Ovary (tissue), 9 donors: Measurements from ENCODE around the gene TMEM255A. TPM values are rescaled to one million over a fixed set of nuclear protein-coding genes. Genes with fewer than 3 reads are reported as not detected.

ENCODE experiments used
- DNase-seq, 5 donors: peaks; one replicate each; pipeline ENCODE4 v3.0.0-alpha.2; 2019 to 2020
- H3K27ac ChIP-seq, 2 donors: fragments of 200-600 bp; one replicate each; pipeline versions ENCODE4 v1.5.1 to v1.8.0; 2019 to 2022
- H3K27me3 ChIP-seq: fragments of 200-600 bp; one replicate; pipeline ENCODE4 v1.8.0; 2022
- H3K36me3 ChIP-seq: fragments of 200-600 bp; sonication (generic); one replicate; pipeline ENCODE4 v1.5.1; 2019
- H3K4me1 ChIP-seq: one replicate; pipeline ENCODE4 v1.8.1; 2013; ENCODE audit warnings: mild to moderate bottlenecking, moderate library complexity; ENCODE audit not compliant: insufficient read depth
- H3K4me3 ChIP-seq: fragments of 200-600 bp; sonication (generic); one replicate; pipeline ENCODE4 v1.5.1; 2017
- H3K9me3 ChIP-seq, 2 donors: fragments of 200-600 bp in 1 of 2; sonication (generic) in 1 of 2; one replicate each; pipeline versions ENCODE4 v1.5.1 to v1.8.1; 2013 to 2019; ENCODE audit warnings: mild to moderate bottlenecking in 1 of 2, moderate library complexity in 1 of 2
- EP300 ChIP-seq: sonication (generic); formaldehyde crosslinking; IDR thresholded peaks from one replicate; pipeline ENCODE4 v1.6.1; 2017; ENCODE audit warnings: antibody characterized with exemption
- POLR2A ChIP-seq: fragments of 450-650 bp; IDR thresholded peaks from one replicate; pipeline ENCODE4 v1.6.1; 2017; ENCODE audit warnings: antibody characterized with exemption, mild to moderate bottlenecking, moderate library complexity
- WGBS, 3 donors: extraction: QIAGEN DNeasy Blood & Tissue Kit in 1 of 3; methylation state at CpG; one replicate each; pipeline versions ENCODE4 v1.1.5 to v1.1.7; 2013 to 2017; 5-methylcytosine and 5-hydroxymethylcytosine counted together
- intact Hi-C, 4 donors: fragments of 100-400 bp; cut with DNase I; formaldehyde crosslinking; loops; one replicate each; pipeline versions ENCODE4 v1.11.0 to v1.15.1; 2022 to 2023
- polyA plus RNA-seq, 2 donors: library from polyadenylated mRNA; stranded (reverse); fragments of 200-250 nt in 1 of 2; fragments of 350-450 nt in 1 of 2; fragmentation: Illumina TruSeq in 1 of 2; extraction: RNeasy Lipid Tissue Mini Kit (QIAGEN cat#74804) in 1 of 2; gene quantifications; one replicate each; pipeline ENCODE4 v1.2.3, GENCODE V29; 2013 to 2014
- total RNA-seq, 7 donors: library from RNA; depleted of rRNA in 2 of 7; stranded (reverse); fragments of >200 nt in 2 of 7; fragmentation: NEBNext Ultra II Directional in 3 of 7; extraction: Animal tissue kit (Norgen Biotek cat#: 25700) in 3 of 7; gene quantifications; one replicate each; pipeline versions ENCODE4 v1.1.0 to v1.2.4, GENCODE V29; 2016 to 2023
- TF ChIP-seq, protein P1 (sequence below), 3 donors: fragments of 450-650 bp in 2 of 3; fragments of 200-600 bp in 1 of 3; IDR thresholded peaks; one replicate each; pipeline versions ENCODE4 v1.5.1 to v1.8.0; 2016 to 2022; ENCODE audit warnings: antibody characterized with exemption in 3 of 3, mild to moderate bottlenecking in 1 of 3
- donor health status: DM: no; HTN: no; CAD: no; lungs with moderate emphysema.
- donor health status: DM: no; HTN: no; CAD: no.
- donor health status: Bipolar disorder and iron deficiency.
- donor health status: DM: yes; HTN: yes; CAD: no.
- donor health status: DM: no; HTN: no; CAD: no.
- donor health status: DM: yes; HTN: yes; CAD: no.

The TMEM255A gene
- total and polyA plus RNA-seq, 9 donors: 6.7 to 25.2 (median 16.3) TPM

DNA sequence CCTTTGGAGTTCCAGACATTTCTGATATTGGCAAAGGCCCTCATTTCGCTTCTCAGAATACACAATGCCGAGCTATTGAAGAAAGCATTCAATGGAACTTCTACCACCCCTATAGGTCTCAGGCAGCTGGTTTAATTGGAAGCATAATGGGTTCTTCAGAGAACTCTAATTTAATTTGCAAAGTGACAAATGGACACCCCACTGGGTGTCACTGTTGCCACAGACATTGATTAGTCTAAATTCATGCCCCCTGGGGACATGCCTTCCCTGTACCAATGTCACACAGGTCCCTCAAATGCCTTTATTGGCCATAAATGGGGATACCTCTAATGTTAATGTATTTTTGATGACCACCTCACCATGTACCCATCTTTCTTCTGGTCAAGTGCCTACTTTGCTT is 22.9 kb upstream of the TMEM255A start:
- DNase-seq: no peak
- Histone ChIP-seq H3K4me3 (no peak overlapping the region), H3K27ac (no peak overlapping the region), H3K36me3 (no peaks in the 10 kb centered on the region), H3K4me1 (no peaks in the 10 kb centered on the region), H3K27me3 (no peaks in the 10 kb centered on the region), H3K9me3 (peaks cover 0 to 9% of the 10 kb centered on the region in 2 donors)
- 25 to 41% (median 34%) methylated on average over 2 of the region's 2 CpGs for WGBS, 3 donors
- intact Hi-C loops: no loop called here
- TF ChIP-seq EP300 (no peak), POLR2A (no peak)
- TF ChIP-seq, protein P1, sequence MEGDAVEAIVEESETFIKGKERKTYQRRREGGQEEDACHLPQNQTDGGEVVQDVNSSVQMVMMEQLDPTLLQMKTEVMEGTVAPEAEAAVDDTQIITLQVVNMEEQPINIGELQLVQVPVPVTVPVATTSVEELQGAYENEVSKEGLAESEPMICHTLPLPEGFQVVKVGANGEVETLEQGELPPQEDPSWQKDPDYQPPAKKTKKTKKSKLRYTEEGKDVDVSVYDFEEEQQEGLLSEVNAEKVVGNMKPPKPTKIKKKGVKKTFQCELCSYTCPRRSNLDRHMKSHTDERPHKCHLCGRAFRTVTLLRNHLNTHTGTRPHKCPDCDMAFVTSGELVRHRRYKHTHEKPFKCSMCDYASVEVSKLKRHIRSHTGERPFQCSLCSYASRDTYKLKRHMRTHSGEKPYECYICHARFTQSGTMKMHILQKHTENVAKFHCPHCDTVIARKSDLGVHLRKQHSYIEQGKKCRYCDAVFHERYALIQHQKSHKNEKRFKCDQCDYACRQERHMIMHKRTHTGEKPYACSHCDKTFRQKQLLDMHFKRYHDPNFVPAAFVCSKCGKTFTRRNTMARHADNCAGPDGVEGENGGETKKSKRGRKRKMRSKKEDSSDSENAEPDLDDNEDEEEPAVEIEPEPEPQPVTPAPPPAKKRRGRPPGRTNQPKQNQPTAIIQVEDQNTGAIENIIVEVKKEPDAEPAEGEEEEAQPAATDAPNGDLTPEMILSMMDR (IDR thresholded peaks at IDR 0.05): no peak

DNA sequence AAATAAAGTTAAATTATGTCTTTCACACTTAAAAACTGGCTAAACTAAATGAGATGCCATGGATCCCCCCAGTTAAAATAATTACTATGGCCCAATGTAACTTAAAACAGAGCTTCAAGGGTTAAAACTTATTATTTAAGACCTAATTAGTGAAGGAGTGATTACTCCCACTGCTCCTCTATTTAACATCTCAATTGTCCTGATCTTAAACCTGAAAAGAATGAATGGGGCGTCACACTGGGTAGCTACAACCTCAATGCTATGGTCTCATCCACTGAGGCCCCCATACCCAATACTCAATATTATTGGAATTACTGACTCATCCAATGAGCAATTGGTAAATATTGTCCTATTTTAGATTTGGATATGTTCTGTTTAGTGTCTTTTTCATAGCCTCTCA is 21.1 kb upstream of the TMEM255A start:
- no peak overlapping the region for H3K4me3 ChIP-seq
- DNase-seq: no peak
- H3K27ac ChIP-seq: no peak overlapping the region
- intact Hi-C loops: no loop called here
- peaks cover 0 to 9% of the 10 kb centered on the region in 2 donors for H3K9me3 ChIP-seq
- H3K27me3 ChIP-seq: no peaks in the 10 kb centered on the region
- 42 to 68% (median 60%) methylated on average over 1 of the region's 1 CpG for WGBS, 3 donors
- no peaks in the 10 kb centered on the region for H3K4me1 ChIP-seq
- TF ChIP-seq EP300 (no peak), POLR2A (no peak)
- TF ChIP-seq, protein P1 (IDR thresholded peaks at IDR 0.05): no peak
- H3K36me3 ChIP-seq: no peaks in the 10 kb centered on the region

DNA sequence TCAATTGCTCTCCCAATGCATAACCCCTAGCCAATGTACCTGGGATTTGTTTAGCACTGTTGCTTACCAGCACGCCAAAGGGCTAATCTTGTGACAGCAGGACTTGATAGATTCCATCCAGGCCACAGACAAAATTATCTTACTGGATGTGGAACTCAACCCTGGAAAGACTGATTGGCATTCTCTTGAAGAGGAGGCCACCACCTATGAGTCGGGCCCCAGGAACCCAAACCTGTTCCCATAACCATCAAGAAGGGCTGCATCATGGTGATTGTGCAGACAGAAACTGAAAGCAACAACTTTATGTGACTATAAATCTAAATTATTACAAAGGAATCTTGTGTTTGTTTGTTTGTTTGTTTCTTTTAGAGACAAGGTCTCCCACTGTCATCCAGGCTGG is 19.9 kb upstream of the TMEM255A start:
- TF ChIP-seq EP300 (no peak), POLR2A (no peak)
- TF ChIP-seq, protein P1 (IDR thresholded peaks at IDR 0.05): no peak
- intact Hi-C loops: no loop called here
- Histone ChIP-seq H3K36me3 (no peaks in the 10 kb centered on the region), H3K4me3 (no peak overlapping the region), H3K4me1 (no peaks in the 10 kb centered on the region), H3K27ac (no peak overlapping the region), H3K9me3 (no peaks in the 10 kb centered on the region), H3K27me3 (no peaks in the 10 kb centered on the region)
- no peak for DNase-seq
- 72 to 80% (median 79%) methylated on average over 2 of the region's 2 CpGs for whole genome bisulfite sequencing, 3 donors

DNA sequence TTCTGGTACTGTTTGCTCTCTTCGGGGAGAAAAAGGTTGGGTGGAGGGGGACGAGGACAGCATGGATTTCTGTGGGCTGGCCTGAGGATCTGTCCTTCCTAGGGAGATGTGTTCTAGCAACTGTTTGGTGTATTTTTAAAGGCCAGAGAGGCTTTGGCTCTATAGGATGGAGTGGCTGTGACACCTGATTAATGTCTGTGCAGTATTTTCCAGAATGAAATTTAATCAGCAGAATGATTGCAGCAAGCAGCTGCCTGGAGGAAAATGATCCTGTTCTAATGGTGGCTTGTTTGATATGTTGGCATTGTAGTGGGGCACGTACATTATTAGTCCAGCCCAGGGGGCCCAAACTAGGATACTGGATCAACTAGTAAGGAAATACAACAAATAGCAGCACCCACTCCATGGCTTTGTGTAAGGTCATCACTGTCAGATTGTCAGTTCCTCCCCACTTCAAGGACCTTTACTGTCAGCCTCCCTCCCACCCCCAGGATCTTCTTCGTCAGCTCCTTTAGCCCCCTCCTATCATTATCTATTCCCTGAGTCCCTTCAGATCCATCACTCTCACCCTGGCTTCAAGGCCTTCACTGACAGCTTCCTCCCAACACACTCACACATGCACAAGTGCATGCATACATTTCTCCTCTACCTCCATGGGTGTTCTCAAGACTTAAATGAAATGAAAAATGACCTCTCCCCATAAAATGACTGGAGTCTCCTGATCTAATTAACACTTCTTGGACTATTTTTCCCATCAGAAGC is 10.4 kb upstream of the TMEM255A start:
- no peaks in the 10 kb centered on the region for H3K27me3 ChIP-seq
- TF ChIP-seq, protein P1 (IDR thresholded peaks at IDR 0.05): no peak
- TF ChIP-seq EP300: no peak
- no peak for TF ChIP-seq POLR2A
- WGBS, 3 donors: 51 to 67% (median 67%) methylated on average over 4 of the region's 4 CpGs

More for the DNA sequence above, 10.4 kb upstream of the TMEM255A start:
- DNase-seq: no peak
- no peak overlapping the region for H3K4me3 ChIP-seq
- no peaks in the 10 kb centered on the region for H3K4me1 ChIP-seq
- H3K9me3 ChIP-seq: no peaks in the 10 kb centered on the region
- intact Hi-C loops: no loop called here
- H3K27ac ChIP-seq: no peak overlapping the region
- H3K36me3 ChIP-seq: no peaks in the 10 kb centered on the region
